ENCODE measurements around the gene DNHD1. TPM values are rescaled to one million over a fixed set of nuclear protein-coding genes. Genes with fewer than 3 reads are reported as not detected.
A peak's percentile ranks its signal among the peaks of the same experiment; 100 is the strongest.

Gene DNHD1
- total RNA-seq, 4 donors from 2014 or later, result 5.9 to 13.6 (median 8.4) TPM

GRCh38 chr11:6489306-6489705 is 7.8 kb upstream of the DNHD1 start:
- TF ChIP-seq POLR2A (IDR thresholded peaks at IDR 0.05), result no peak
- TF ChIP-seq CTCF (IDR thresholded peaks at IDR 0.05), result no peak
- no peak for DNase-seq (ENCODE audit: low spot score in 2 of 2)
- intact Hi-C loops (cut with DNase I; ENCODE audit: low total_unique reads), result no loop called here
- H3K4me3 ChIP-seq (ENCODE audit: low read depth, poor library complexity, severe bottlenecking), result no peak overlapping the region
- WGBS, 2 donors, result 89 to 90% methylated on average over 4 of the region's 4 CpGs

- DNase-seq (ENCODE audit: low spot score in 2 of 2), result peak in 1 of 2 donors; percentile 70
- intact Hi-C loops (cut with DNase I; ENCODE audit: low total_unique reads), result no loop called here
- 65 to 70% methylated on average over 7 of the region's 7 CpGs for WGBS, 2 donors
- TF ChIP-seq CTCF (IDR thresholded peaks at IDR 0.05), result no peak
- no peak for TF ChIP-seq POLR2A (IDR thresholded peaks at IDR 0.05)
- no peak overlapping the region for H3K4me3 ChIP-seq (ENCODE audit: low read depth, poor library complexity, severe bottlenecking)
Observed at GRCh38 chr11:6498121-6498520, 1.0 kb downstream of the DNHD1 start.

GRCh38 chr11:6498544-6498943 is 1.5 kb downstream of the DNHD1 start:
- no peak overlapping the region for H3K4me3 ChIP-seq (ENCODE audit: low read depth, poor library complexity, severe bottlenecking)
- intact Hi-C loops (cut with DNase I; ENCODE audit: low total_unique reads), result no loop called here
- TF ChIP-seq CTCF (IDR thresholded peaks at IDR 0.05) (no peak), POLR2A (IDR thresholded peaks at IDR 0.05) (no peak)
- 95 to 97% methylated on average over 4 to 5 of the region's 5 CpGs for WGBS, 2 donors
- DNase-seq (ENCODE audit: low spot score in 2 of 2), result peak in 1 of 2 donors; percentile 61

- TF ChIP-seq POLR2A (IDR thresholded peaks at IDR 0.05) (no peak), CTCF (IDR thresholded peaks at IDR 0.05) (no peak)
- DNase-seq (ENCODE audit: low spot score in 2 of 2), result no peak
- no peak overlapping the region for H3K4me3 ChIP-seq (ENCODE audit: low read depth, poor library complexity, severe bottlenecking)
- 88 to 95% methylated on average over 3 of the region's 3 CpGs for WGBS, 2 donors
- intact Hi-C loops (cut with DNase I; ENCODE audit: low total_unique reads), result loop anchor here (10.0 kb wide), 1 partner anchor 118 kb away; no protein-coding TSS in a partner anchor
Observed at GRCh38 chr11:6502382-6502781, 5.3 kb downstream of the DNHD1 start.

GRCh38 chr11:6504166-6504565 is 7.1 kb downstream of the DNHD1 start:
- H3K4me3 ChIP-seq (ENCODE audit: low read depth, poor library complexity, severe bottlenecking), result no peak overlapping the region
- DNase-seq (ENCODE audit: low spot score in 2 of 2), result no peak
- intact Hi-C loops (cut with DNase I; ENCODE audit: low total_unique reads), result loop anchor here (10.0 kb wide), 1 partner anchor 119 kb away; no protein-coding TSS in a partner anchor
- WGBS, 2 donors, result 88 to 90% methylated on average over 3 of the region's 3 CpGs
- TF ChIP-seq POLR2A (IDR thresholded peaks at IDR 0.05), result no peak
- no peak for TF ChIP-seq CTCF (IDR thresholded peaks at IDR 0.05)

- no peak overlapping the region for H3K4me3 ChIP-seq (ENCODE audit: low read depth, poor library complexity, severe bottlenecking)
- intact Hi-C loops (cut with DNase I; ENCODE audit: low total_unique reads), result loop anchor here (10.0 kb wide), 1 partner anchor 121 kb away; no protein-coding TSS in a partner anchor
- WGBS, 2 donors, result 57 to 64% methylated on average over 2 of the region's 2 CpGs
- TF ChIP-seq POLR2A (IDR thresholded peaks at IDR 0.05) (no peak), CTCF (IDR thresholded peaks at IDR 0.05) (no peak)
- DNase-seq (ENCODE audit: low spot score in 2 of 2), result no peak
Observed at GRCh38 chr11:6505577-6506240, 8.6 kb downstream of the DNHD1 start.
